Pancreas (tissue), 10 donors: ENCODE results near the gene PDE8A. TPM values are rescaled to one million over a fixed set of nuclear protein-coding genes. Genes with fewer than 3 reads are reported as not detected.

Experiments
- ATAC-seq, 4 donors: fragments of 200-7000 bp; cut with Tn5 transposase; one replicate each; pipeline versions ENCODE4 v1.8.0 to v1.9.1; 2020; ENCODE audit warnings: mild to moderate bottlenecking in 4 of 4, moderate library complexity in 4 of 4
- DNase-seq, 6 donors: peaks; one replicate each; pipeline ENCODE4 v3.0.0-alpha.2; 2020
- FAIRE-seq: peaks from 2 replicates; lab custom pipeline; 2012; peaks lifted over from hg19 to GRCh38; lab: Jason Lieb, UNC
- H3K27ac ChIP-seq, 4 donors: fragments of 200-600 bp; sonication (generic); 1 replicate in 3 of 4; 2 replicates in 1 of 4; pipeline versions ENCODE4 v1.5.0 to v1.8.0; 2020
- H3K27me3 ChIP-seq, 4 donors: fragments of 200-600 bp; one replicate each; pipeline ENCODE4 v1.8.0; 2021
- H3K36me3 ChIP-seq, 3 donors: fragments of 200-600 bp; sonication (generic) in 1 of 3; one replicate each; pipeline versions ENCODE4 v1.5.0 to v1.8.0; 2020 to 2021
- H3K4me1 ChIP-seq, 3 donors: fragments of 200-600 bp; one replicate each; pipeline ENCODE4 v1.8.0; 2021
- H3K4me3 ChIP-seq, 4 donors: fragments of 200-600 bp; sonication (generic) in 2 of 4; one replicate each; pipeline versions ENCODE4 v1.5.0 to v1.8.0; 2020 to 2021
- H3K9me3 ChIP-seq, 4 donors: fragments of 200-600 bp; one replicate each; pipeline ENCODE4 v1.8.0; 2021
- CTCF ChIP-seq, 4 donors: fragments of 200-600 bp; sonication (generic) in 3 of 4; IDR thresholded peaks; one replicate each; pipeline versions ENCODE4 v1.5.0 to v1.8.0; 2021; ENCODE audit warnings: antibody characterized with exemption in 4 of 4
- WGBS, 2 donors: extraction: QIAGEN DNeasy Blood & Tissue Kit; methylation state at CpG; one replicate each; pipeline ENCODE4 v1.1.7; 2013; 5-methylcytosine and 5-hydroxymethylcytosine counted together
- intact Hi-C, 3 donors: fragments of 100-400 bp; cut with DNase I; formaldehyde crosslinking; loops; one replicate each; pipeline versions ENCODE4 v1.11.1 to v1.14.2; 2022
- polyA plus RNA-seq, 2 donors: library from polyadenylated mRNA; stranded (reverse); fragments of 200-250 nt; gene quantifications; one replicate each; pipeline ENCODE4 v1.2.3, GENCODE V29; 2013
- total RNA-seq, 6 donors: library from RNA; stranded (reverse); fragmentation: NEBNext Ultra II Directional in 4 of 6; extraction: Animal tissue kit (Norgen Biotek cat#: 25700) in 4 of 6; gene quantifications; one replicate each; pipeline versions ENCODE4 v1.2.1 to v1.2.4, GENCODE V29; 2021 to 2023
- donor health status: healthy with polysubstance abuse.
- donor health status: DM: no; HTN: no; CAD: no; lungs with moderate emphysema.
- donor health status: DM: no; HTN: no; CAD: no.
- donor health status: control.
- donor health status: control.
- donor health status: Bipolar disorder and iron deficiency.
- donor health status: DM: yes; HTN: yes; CAD: no.
- donor health status: DM: no; HTN: no; CAD: no.
- donor health status: DM: no; HTN: no; CAD: no.
- donor health status: DM: yes; HTN: yes; CAD: no.

Gene PDE8A
- total and polyA plus RNA-seq, 8 donors = 14.7 to 31.3 (median 20.7) TPM

GRCh38 chr15:84976746-84977345, 4.8 kb upstream of the PDE8A start:
- FAIRE-seq = no peak
- no peak for ATAC-seq
- TF ChIP-seq CTCF (IDR thresholded peaks at IDR 0.05) = no peak
- H3K36me3 ChIP-seq = no peaks in the 10 kb centered on the region
- no peaks in the 10 kb centered on the region for H3K27me3 ChIP-seq
- peaks cover 0 to 6% (median 0%) of the 10 kb centered on the region in 3 donors for H3K4me1 ChIP-seq
- intact Hi-C loops = no loop called here
- H3K27ac ChIP-seq = no peak overlapping the region
- no peak for DNase-seq
- H3K9me3 ChIP-seq = no peaks in the 10 kb centered on the region
- 93 to 96% methylated on average over 10 of the region's 10 CpGs for WGBS, 2 donors
- no peak overlapping the region for H3K4me3 ChIP-seq

- Histone ChIP-seq H3K9me3 (no peaks in the 10 kb centered on the region), H3K27me3 (no peaks in the 10 kb centered on the region), H3K36me3 (no peaks in the 10 kb centered on the region), H3K4me3 (peak overlapping the region in 2 of 4 donors; percentile 76 to 91), H3K4me1 (peaks cover 0 to 19% (median 11%) of the 10 kb centered on the region in 3 donors), H3K27ac (peak overlapping the region; percentile 78 to 96 (median 88))
- FAIRE-seq = no peak
- intact Hi-C loops = no loop called here
- DNase-seq = peak; percentile 34 to 76 (median 54)
- WGBS, 2 donors = 17 to 24% methylated on average over 16 of the region's 16 CpGs
- TF ChIP-seq CTCF (IDR thresholded peaks at IDR 0.05) = no peak
- peak in 1 of 4 donors; percentile 14 for ATAC-seq
Measured at GRCh38 chr15:84979651-84980050, 2.0 kb upstream of the PDE8A start.

GRCh38 chr15:84980196-84981053, 1.2 kb upstream of the PDE8A start:
- 0 to 1% methylated on average over 61 to 66 of the region's 66 CpGs for WGBS, 2 donors
- ATAC-seq (peak; percentile 69 to 85 (median 75)), DNase-seq (peak; percentile 80 to 94 (median 86)), FAIRE-seq (no peak)
- intact Hi-C loops = no loop called here
- Histone ChIP-seq H3K4me3 (peak overlapping the region; percentile 74 to 91 (median 76)), H3K27me3 (no peaks in the 10 kb centered on the region), H3K4me1 (peaks cover 0 to 20% (median 13%) of the 10 kb centered on the region in 3 donors), H3K27ac (peak overlapping the region; percentile 78 to 96 (median 88)), H3K36me3 (no peaks in the 10 kb centered on the region), H3K9me3 (no peaks in the 10 kb centered on the region)
- TF ChIP-seq CTCF (IDR thresholded peaks at IDR 0.05) = no peak

- peak overlapping the region; percentile 74 to 91 (median 76) for H3K4me3 ChIP-seq
- no peaks in the 10 kb centered on the region for H3K27me3 ChIP-seq
- peak; percentile 76 to 92 (median 90) for ATAC-seq
- TF ChIP-seq CTCF (IDR thresholded peaks at IDR 0.05) = peak in 2 of 4 donors; percentile 27 to 29
- H3K27ac ChIP-seq = peak overlapping the region; percentile 78 to 96 (median 88)
- peak; percentile 92 to 99 (median 97) for DNase-seq
- no peak for FAIRE-seq
- H3K4me1 ChIP-seq = peaks cover 0 to 20% (median 13%) of the 10 kb centered on the region in 3 donors
- 0% methylated on average over 49 to 75 of the region's 75 CpGs for WGBS, 2 donors
- H3K9me3 ChIP-seq = no peaks in the 10 kb centered on the region
- intact Hi-C loops = no loop called here
- H3K36me3 ChIP-seq = no peaks in the 10 kb centered on the region
Measured at GRCh38 chr15:84981054-84981710, 474 bp upstream of the PDE8A start.
